Renal cortical epithelial cell (primary cell): Measurements from ENCODE around the gene EIF4G1. TPM values are rescaled to one million over a fixed set of nuclear protein-coding genes. Genes with fewer than 3 reads are reported as not detected.

Experiments used
- DNase-seq: peaks from one replicate; pipeline ENCODE4 v3.0.0-alpha.2; 2011; ENCODE audit warnings: low read depth
- total RNA-seq: library from RNA; depleted of rRNA; stranded (reverse); fragments of >200 nt; gene quantifications from 2 replicates; pipeline ENCODE4 v1.2.3, GENCODE V29; 2014

Gene EIF4G1
- total RNA-seq, 1 donor from 2014 or later = 527 TPM

- DNase-seq = peak; percentile 14
Observed at GRCh38 chr3:184368586-184369183, 54.3 kb downstream of the EIF4G1 start.

- peak; percentile 84 for DNase-seq
Observed at GRCh38 chr3:184371570-184372018, 57.2 kb downstream of the EIF4G1 start.

DNA sequence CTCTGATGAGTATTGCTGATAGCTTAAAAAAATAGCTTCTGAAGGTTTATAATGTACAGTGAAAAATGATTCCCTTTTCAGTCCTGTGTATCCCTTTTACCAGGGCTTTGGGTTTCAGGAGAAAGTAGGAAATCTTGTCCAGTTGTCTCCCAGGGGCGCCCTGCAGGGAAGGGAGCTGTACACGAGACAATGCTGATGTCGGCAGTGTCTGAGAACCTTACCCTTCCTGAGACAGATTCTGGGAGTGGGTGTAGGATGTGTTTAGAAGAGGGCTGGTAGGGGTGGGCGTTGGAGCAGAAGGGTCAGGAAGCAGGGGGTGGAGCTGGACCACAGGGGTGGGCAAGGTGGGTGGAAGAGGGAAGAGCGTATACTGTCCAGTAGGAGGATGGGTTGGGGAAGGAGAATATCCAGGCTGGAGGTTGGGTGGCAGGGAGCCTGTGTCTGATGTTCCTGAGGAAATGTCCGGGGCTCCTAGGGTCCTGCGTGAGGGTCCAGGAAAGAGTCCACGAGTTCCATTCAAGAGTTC, 58.0 kb downstream of the EIF4G1 start:
- no peak for DNase-seq

DNA sequence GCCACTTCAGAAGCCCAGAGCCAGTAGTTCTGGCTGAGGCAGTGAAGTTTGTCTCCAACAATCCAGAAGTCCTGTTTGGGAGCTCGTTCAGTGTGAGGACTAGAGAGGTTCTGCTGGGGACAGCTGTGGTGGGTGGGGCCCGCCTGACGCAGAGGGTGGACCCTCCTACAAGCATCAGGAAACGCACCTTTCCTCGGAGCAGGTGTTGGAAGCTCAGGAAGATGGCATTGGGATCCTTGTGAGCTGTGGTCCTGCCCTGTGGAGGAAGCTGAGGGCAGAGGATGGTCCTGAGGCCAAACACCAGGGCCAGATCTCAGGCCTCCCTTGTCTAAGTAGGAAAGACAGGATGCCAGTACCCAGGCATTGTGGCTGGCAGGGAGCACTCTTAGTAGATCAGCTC, 58.5 kb downstream of the EIF4G1 start:
- no peak for DNase-seq

DNA sequence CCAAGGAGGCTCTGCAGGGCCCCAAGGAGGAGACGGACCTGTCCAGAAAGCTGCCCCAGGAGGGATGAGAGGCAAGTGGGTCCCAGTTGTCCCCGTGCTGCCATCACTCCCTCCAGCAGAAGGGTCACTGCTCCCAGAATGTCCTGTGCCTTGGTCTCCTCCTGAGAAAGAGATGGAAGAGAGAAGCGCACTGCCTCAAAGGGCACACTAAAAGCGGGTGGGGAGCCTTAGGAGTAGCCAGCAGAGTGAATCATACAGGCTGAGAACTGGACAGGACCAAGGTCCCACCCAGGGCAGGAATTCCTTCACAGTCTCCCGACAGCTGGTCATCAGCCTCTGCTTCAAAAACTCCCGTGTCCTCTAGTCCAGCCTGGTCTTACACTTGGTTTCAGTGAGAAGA, 59.0 kb downstream of the EIF4G1 start:
- no peak for DNase-seq

GRCh38 chr3:184375747-184376461, 61.5 kb downstream of the EIF4G1 start:
- no peak for DNase-seq

DNA sequence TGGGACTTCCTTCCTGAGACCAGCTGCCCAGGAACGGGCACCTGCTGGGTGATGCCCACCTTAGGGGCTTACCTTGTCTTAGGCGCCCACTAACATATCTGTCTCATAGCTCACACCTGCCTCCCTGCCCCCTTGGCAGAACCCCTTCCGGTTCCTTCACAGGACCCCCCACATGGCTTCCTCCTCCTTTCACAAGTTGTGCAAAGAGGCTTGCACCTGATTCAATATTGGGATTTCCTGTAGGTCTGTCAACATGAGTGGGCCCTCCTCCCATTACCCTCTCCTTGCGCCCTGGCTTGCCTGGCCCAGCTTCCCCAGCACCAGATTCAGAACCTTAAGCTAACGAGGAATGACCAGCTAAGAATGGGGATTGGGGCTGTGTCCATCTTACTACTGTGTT, 63.0 kb downstream of the EIF4G1 start:
- DNase-seq = no peak

GRCh38 chr3:184377882-184378445, 63.6 kb downstream of the EIF4G1 start, which contains the start of gene THPO:
Gene THPO, minus strand, starts transcription at chr3:184378207. Its CDS starts 1,948 bp downstream, at chr3:184376259.
- DNase-seq = peak; percentile 43

GRCh38 chr3:184378651-184379357, 64.4 kb downstream of the EIF4G1 start:
- no peak for DNase-seq

GRCh38 chr3:184379358-184380184, 65.2 kb downstream of the EIF4G1 start, which contains the start of gene CHRD:
Gene CHRD, plus strand, starts transcription at chr3:184380054. Its CDS starts 265 bp downstream, at chr3:184380319.
- no peak for DNase-seq

- no peak for DNase-seq
Observed at GRCh38 chr3:184380185-184380626, 65.8 kb downstream of the EIF4G1 start.

GRCh38 chr3:184380627-184381260, 66.3 kb downstream of the EIF4G1 start:
- DNase-seq = no peak

- no peak for DNase-seq
Observed at GRCh38 chr3:184381261-184382224, 67.1 kb downstream of the EIF4G1 start.

GRCh38 chr3:184382326-184383032, 68.1 kb downstream of the EIF4G1 start:
- no peak for DNase-seq

- no peak for DNase-seq
Observed at GRCh38 chr3:184383033-184383740, 68.8 kb downstream of the EIF4G1 start.

GRCh38 chr3:184384342-184384741, 69.9 kb downstream of the EIF4G1 start:
- DNase-seq = no peak
